Common myeloid progenitor, CD34-positive (primary cell): ENCODE results near the gene PDX1. TPM values are rescaled to one million over a fixed set of nuclear protein-coding genes. Genes with fewer than 3 reads are reported as not detected.

Experiments used
- CTCF ChIA-PET: fragments of 350-600 bp; sonication (Branson Sonifier 250); formaldehyde crosslinking; loops from one replicate; lab custom pipeline; 2021; ENCODE audit warnings: antibody characterized with exemption; lab: Charles Lee
- POLR2A ChIA-PET: fragments of 350-600 bp; sonication (Branson Sonifier 250); formaldehyde crosslinking; loops from one replicate; lab custom pipeline; 2021; ENCODE audit warnings: antibody characterized with exemption; lab: Charles Lee
- DNase-seq, 3 donors: peaks; one replicate each; pipeline versions ENCODE4 v3.0.0 to v3.0.0-alpha.2; 2013
- H3K27ac ChIP-seq, 2 experiments: 1 replicate in 1 of 2; 2 replicates in 1 of 2; pipeline ENCODE4 v1.7.0; 2013; ENCODE audit warnings: inconsistent platforms in 2 of 2, low read length in 2 of 2, mild to moderate bottlenecking in 2 of 2, low read depth in 1 of 2, moderate library complexity in 1 of 2; ENCODE audit not compliant: severe bottlenecking in 2 of 2, insufficient read depth in 1 of 2, poor library complexity in 1 of 2
- H3K27me3 ChIP-seq, 5 experiments: replicated peaks in 2 of 5; 1 replicate in 3 of 5; 2 replicates in 2 of 5; pipeline versions ENCODE4 v1.6.1 to v1.7.0; 2013; ENCODE audit warnings: low read length in 4 of 5, mild to moderate bottlenecking in 2 of 5, moderate library complexity in 2 of 5, inconsistent platforms in 1 of 5; ENCODE audit not compliant: insufficient read depth in 5 of 5, control insufficient read depth in 4 of 5
- H3K36me3 ChIP-seq, 4 experiments: 1 replicate in 2 of 4; 2 replicates in 2 of 4; pipeline versions ENCODE4 v1.6.1 to v1.7.0; 2013; ENCODE audit warnings: low read length in 3 of 4, control low read depth in 1 of 4, mild to moderate bottlenecking in 1 of 4; ENCODE audit not compliant: control insufficient read depth in 4 of 4, insufficient read depth in 4 of 4
- H3K4me1 ChIP-seq, 4 experiments: 1 replicate in 3 of 4; 2 replicates in 1 of 4; pipeline versions ENCODE4 v1.6.1 to v1.7.1; 2013; ENCODE audit warnings: low read length in 3 of 4, mild to moderate bottlenecking in 3 of 4, control low read depth in 1 of 4, inconsistent platforms in 1 of 4, moderate library complexity in 1 of 4; ENCODE audit not compliant: control insufficient read depth in 4 of 4, insufficient read depth in 4 of 4; ENCODE audit errors: control extremely low read depth in 1 of 4
- H3K4me3 ChIP-seq, 7 experiments: 1 replicate in 4 of 7; 2 replicates in 3 of 7; pipeline versions ENCODE4 v1.5.1 to v1.7.0; 2013; ENCODE audit warnings: mild to moderate bottlenecking in 7 of 7, low read length in 6 of 7, moderate library complexity in 6 of 7, inconsistent platforms in 2 of 7, low read depth in 2 of 7, control low read depth in 1 of 7; ENCODE audit not compliant: insufficient read depth in 4 of 7, control insufficient read depth in 1 of 7; ENCODE audit errors: extremely low read depth in 1 of 7
- H3K9me3 ChIP-seq, 5 experiments: 1 replicate in 4 of 5; 2 replicates in 1 of 5; pipeline versions ENCODE4 v1.6.1 to v1.7.1; 2013; ENCODE audit warnings: low read length in 4 of 5, mild to moderate bottlenecking in 2 of 5, inconsistent platforms in 1 of 5, low read depth in 1 of 5, moderate library complexity in 1 of 5; ENCODE audit not compliant: control insufficient read depth in 4 of 5, insufficient read depth in 2 of 5; ENCODE audit errors: control extremely low read depth in 1 of 5
- WGBS: methylation state at CpG from one replicate; pipeline ENCODE4 v1.1.5; 2013; ENCODE audit not compliant: insufficient coverage; 5-methylcytosine and 5-hydroxymethylcytosine counted together
- polyA plus RNA-seq: library from polyadenylated mRNA; unstranded; fragments of 120-200 nt; gene quantifications from one replicate; pipeline ENCODE4 v1.2.1, GENCODE V29; 2013

PDX1 gene
- polyA plus RNA-seq = not detected

DNA sequence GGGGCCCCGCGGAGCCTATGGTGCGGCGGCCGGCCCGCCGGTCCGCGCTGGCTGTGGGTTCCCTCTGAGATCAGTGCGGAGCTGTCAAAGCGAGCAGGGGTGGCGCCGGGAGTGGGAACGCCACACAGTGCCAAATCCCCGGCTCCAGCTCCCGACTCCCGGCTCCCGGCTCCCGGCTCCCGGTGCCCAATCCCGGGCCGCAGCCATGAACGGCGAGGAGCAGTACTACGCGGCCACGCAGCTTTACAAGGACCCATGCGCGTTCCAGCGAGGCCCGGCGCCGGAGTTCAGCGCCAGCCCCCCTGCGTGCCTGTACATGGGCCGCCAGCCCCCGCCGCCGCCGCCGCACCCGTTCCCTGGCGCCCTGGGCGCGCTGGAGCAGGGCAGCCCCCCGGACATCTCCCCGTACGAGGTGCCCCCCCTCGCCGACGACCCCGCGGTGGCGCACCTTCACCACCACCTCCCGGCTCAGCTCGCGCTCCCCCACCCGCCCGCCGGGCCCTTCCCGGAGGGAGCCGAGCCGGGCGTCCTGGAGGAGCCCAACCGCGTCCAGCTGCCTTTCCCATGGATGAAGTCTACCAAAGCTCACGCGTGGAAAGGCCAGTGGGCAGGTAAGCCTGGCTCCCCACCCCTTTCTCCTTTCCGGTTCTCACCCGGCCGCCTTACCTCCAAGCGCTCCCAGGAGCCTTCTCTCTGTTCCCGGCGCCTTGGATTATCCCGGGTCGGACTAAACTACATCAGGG is at the start of gene PDX1:
PDX1 (plus strand) TSS at position 67 of the 743 bp plus-strand sequence; CDS start at position 206, 139 bp downstream.
- peak in 1 of 3 donors; percentile 6 for DNase-seq
- 2% methylated on average over 69 of the region's 76 CpGs for WGBS
- H3K36me3 ChIP-seq = no peaks in the 10 kb centered on the region
- ChIA-PET CTCF (interaction anchor here (0.9 to 3.5 kb wide), 3 partner anchors 9 to 36 kb away, joined by 3 to 17 read pairs (median 4); no protein-coding TSS in a partner anchor), POLR2A (no interaction called here)
- peaks cover 0 to 38% (median 28%) of the 10 kb centered on the region in 4 experiments for H3K4me1 ChIP-seq
- no peak within 1 kb of the TSS for H3K27ac ChIP-seq
- H3K4me3 ChIP-seq = peak within 1 kb of the TSS in 6 of 7 experiments; percentile 31 to 74 (median 58)
- H3K9me3 ChIP-seq = peaks cover 0 to 2% (median 0%) of the 10 kb centered on the region in 5 experiments
- peaks cover 26 to 100% (median 80%) of the 10 kb centered on the region in 5 experiments for H3K27me3 ChIP-seq

DNA sequence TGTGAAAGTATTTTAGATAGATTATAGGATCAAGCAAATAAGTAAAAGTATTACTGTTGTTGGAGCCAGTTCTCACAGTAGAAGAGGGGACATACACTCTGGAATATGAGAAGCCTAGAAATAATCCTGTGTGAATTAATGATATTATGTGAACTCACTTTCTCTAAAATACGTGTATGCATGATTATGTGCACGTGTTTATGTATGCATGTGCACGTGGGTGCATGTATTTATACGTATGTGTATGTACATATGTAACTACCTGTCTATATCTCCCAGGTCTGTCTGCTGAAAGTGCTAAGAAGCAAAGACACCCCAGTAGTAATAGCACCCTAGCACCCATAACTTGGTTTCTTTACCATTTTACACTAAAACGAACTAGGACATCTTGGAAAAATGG is 41.5 kb upstream of the PDX1 start:
- Histone ChIP-seq H3K27ac (no peak overlapping the region), H3K9me3 (peaks cover 0 to 12% (median 8%) of the 10 kb centered on the region in 5 experiments), H3K4me3 (no peak overlapping the region), H3K36me3 (no peaks in the 10 kb centered on the region), H3K27me3 (peaks cover 6 to 61% (median 25%) of the 10 kb centered on the region in 5 experiments), H3K4me1 (no peaks in the 10 kb centered on the region)
- POLR2A ChIA-PET = no interaction called here
- CTCF ChIA-PET = no interaction called here
- no peak for DNase-seq
- 100% methylated on average over 1 of the region's 5 CpGs for WGBS

DNA sequence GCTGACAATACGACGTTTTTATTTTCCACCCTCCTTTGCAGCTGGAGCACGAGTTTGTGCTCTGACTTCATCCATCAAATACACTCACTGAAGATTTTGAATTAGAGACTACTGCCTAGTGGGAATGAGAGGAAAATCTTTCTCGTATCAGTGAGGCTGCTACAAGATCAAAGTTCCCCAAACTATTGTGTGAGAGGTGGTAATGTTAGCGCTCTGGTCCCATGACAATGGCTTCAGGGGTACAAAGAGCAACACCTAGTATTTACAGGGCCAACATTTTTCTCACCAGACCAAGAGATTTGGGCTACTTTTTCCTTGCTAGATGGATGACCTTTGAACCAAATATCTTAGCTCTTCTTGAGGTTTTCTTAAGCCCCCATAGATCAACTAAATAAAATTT is 30.3 kb upstream of the PDX1 start:
- H3K27ac ChIP-seq = no peak overlapping the region
- no CpG with 5 or more reads among the region's 5 CpGs for WGBS
- no peaks in the 10 kb centered on the region for H3K36me3 ChIP-seq
- CTCF ChIA-PET = interaction anchor here (1.0 kb wide), 1 partner anchor 13 kb away, joined by 4 read pairs; no protein-coding TSS in a partner anchor
- POLR2A ChIA-PET = no interaction called here
- no peak overlapping the region for H3K4me3 ChIP-seq
- peaks cover 3 to 13% (median 4%) of the 10 kb centered on the region in 5 experiments for H3K9me3 ChIP-seq
- H3K27me3 ChIP-seq = peaks cover 3 to 58% (median 10%) of the 10 kb centered on the region in 5 experiments
- no peaks in the 10 kb centered on the region for H3K4me1 ChIP-seq
- DNase-seq = no peak

DNA sequence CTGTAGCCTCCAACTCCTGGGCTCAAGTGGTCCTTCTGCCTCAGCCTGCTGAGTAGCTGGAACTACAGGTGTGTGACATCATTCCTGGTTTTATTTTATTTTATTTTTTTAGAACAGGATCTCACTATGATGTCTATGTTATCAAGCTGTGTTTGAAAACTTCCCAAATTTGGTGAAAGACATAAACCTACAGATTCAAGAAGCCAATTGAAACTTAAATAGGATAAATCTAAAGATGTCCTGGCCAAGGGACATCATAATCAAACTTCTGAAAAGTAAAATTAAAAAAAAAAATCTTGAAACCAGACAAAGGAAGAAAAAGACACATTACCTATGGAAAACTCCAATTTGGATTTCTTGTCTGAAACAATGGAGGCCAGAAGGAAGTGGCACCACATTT is 23.1 kb upstream of the PDX1 start:
- Histone ChIP-seq H3K4me3 (no peak overlapping the region), H3K36me3 (no peaks in the 10 kb centered on the region), H3K4me1 (no peaks in the 10 kb centered on the region), H3K27ac (no peak overlapping the region), H3K27me3 (peaks cover 9 to 65% (median 20%) of the 10 kb centered on the region in 5 experiments), H3K9me3 (peaks cover 3 to 24% (median 8%) of the 10 kb centered on the region in 5 experiments)
- POLR2A ChIA-PET = no interaction called here
- no peak for DNase-seq
- CTCF ChIA-PET = no interaction called here

DNA sequence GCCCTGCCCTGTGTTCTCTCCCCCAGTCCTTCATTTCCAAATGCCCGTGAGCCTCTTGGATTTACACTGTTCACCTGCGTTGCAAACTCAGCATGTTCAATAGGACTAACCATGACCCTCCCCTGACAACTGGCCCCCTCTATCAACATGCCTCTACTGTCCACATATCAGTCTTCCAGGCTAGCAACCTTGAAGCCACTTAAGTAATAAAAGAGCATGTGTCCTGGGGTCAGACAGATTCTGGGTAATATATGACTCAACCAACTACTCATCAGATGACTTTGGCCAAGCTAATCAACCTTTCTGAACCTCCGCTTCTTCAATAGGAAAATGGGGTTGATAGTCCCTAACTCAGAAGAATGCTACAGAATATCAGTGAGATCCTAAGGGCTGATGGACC is 15.1 kb upstream of the PDX1 start:
- WGBS = 100% methylated on average over 1 of the region's 3 CpGs
- no peaks in the 10 kb centered on the region for H3K36me3 ChIP-seq
- H3K27ac ChIP-seq = no peak overlapping the region
- H3K9me3 ChIP-seq = no peaks in the 10 kb centered on the region
- no peaks in the 10 kb centered on the region for H3K4me1 ChIP-seq
- peaks cover 24 to 89% (median 27%) of the 10 kb centered on the region in 5 experiments for H3K27me3 ChIP-seq
- CTCF ChIA-PET = no interaction called here
- H3K4me3 ChIP-seq = no peak overlapping the region
- POLR2A ChIA-PET = no interaction called here
- no peak for DNase-seq

DNA sequence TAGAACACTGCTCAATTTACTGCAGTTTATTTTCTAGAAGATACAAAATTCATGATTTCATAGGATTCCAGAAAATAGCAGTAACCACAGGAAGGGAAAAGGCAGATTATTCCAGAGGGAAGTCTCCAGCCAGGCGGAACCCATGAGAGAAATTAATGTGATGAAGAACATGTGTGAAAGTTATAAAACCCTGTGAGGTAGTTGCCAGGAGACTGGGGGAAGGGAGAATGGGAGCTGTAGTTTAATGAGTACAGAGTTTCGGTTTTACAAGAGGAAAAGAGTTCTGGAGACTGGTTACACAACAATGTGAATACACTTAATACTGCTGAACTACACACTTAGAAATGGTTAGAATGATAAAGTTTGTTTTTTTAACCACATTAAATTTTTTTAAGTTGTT is 14.2 kb upstream of the PDX1 start:
- Histone ChIP-seq H3K9me3 (no peaks in the 10 kb centered on the region), H3K4me1 (no peaks in the 10 kb centered on the region), H3K27me3 (peaks cover 24 to 91% (median 29%) of the 10 kb centered on the region in 5 experiments), H3K27ac (no peak overlapping the region), H3K4me3 (no peak overlapping the region), H3K36me3 (no peaks in the 10 kb centered on the region)
- 100% methylated on average over 1 of the region's 2 CpGs for WGBS
- POLR2A ChIA-PET = no interaction called here
- CTCF ChIA-PET = no interaction called here
- no peak for DNase-seq

DNA sequence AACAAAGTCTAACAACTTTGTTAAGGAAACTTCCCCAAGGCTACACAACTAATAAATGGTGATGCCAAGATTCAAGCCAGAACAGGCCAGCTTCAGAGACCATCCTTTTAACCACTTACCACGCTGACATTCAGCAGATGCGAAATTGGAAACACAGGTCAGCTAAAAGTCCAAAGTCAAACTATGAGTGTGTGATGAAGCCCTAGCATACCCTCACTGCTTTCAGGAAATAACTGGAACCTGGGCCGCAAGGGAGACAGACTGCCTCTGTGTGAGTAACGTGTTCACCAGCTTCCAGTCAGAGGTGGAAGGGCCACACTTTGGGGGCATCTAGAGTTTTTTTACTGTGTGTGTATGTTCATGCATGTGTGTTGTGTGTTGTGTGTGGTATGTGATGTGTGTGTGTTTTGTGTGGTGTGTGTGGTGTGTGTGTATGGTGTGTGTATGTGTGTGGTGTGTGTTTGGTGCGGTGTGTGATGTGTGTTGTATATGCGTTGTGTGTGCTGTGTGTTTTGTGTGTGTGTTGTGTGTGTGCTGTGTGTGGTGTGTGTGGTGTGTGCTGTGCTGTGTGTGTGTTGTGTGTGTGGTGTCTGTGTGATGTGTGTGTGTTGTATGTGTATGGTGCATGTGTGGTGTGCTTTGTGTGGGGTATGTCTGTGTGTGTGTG is 12.5 kb upstream of the PDX1 start:
- DNase-seq = no peak
- Histone ChIP-seq H3K9me3 (no peaks in the 10 kb centered on the region), H3K27me3 (peaks cover 24 to 94% (median 32%) of the 10 kb centered on the region in 5 experiments), H3K27ac (no peak overlapping the region), H3K4me1 (no peaks in the 10 kb centered on the region), H3K36me3 (no peaks in the 10 kb centered on the region), H3K4me3 (no peak overlapping the region)
- ChIA-PET POLR2A (no interaction called here), CTCF (no interaction called here)
- 92% methylated on average over 4 of the region's 6 CpGs for WGBS
